DOHH2 (cell line): ENCODE data around the gene ARMH2.

ENCODE experiments used
- CTCF ChIP-seq: fragments of 200-600 bp; sonication (generic); IDR thresholded peaks from one replicate; pipeline ENCODE4 v1.5.1; 2014; ENCODE audit warnings: antibody characterized with exemption, mild to moderate bottlenecking, low read depth, low read length; ENCODE audit not compliant: poor library complexity, severe bottlenecking
- EZH2phosphoT487 ChIP-seq: fragments of 200-600 bp; sonication (generic); IDR thresholded peaks from 2 replicates; pipeline ENCODE4 v1.6.1; 2017; ENCODE audit warnings: borderline replicate concordance, mild to moderate bottlenecking, antibody characterized with exemption, low read length, moderate library complexity, mixed read lengths

GRCh38 chr6:24823185-24823584 is 24.5 kb upstream of the ARMH2 start:
- TF ChIP-seq CTCF (no peak), EZH2phosphoT487 (no peak)
